Mesenchymal stem cell (in vitro differentiated cells and primary cell): ENCODE measurements around the gene GNAO1.

Experiments used
- DNase-seq: peaks from one replicate; pipeline ENCODE4 v3.0.0-alpha.2; 2013
- H2AFZ ChIP-seq: one replicate; pipeline ENCODE4 v1.6.1; 2013; ENCODE audit warnings: low read depth, mild to moderate bottlenecking, control low read depth, inconsistent platforms, low read length, moderate library complexity
- H2AK5ac ChIP-seq: 2 replicates; pipeline ENCODE4 v1.6.1; 2013; ENCODE audit warnings: low read length, moderate library complexity, mild to moderate bottlenecking, inconsistent platforms; ENCODE audit not compliant: severe bottlenecking
- H2BK120ac ChIP-seq: one replicate; pipeline ENCODE4 v1.6.1; 2013; ENCODE audit warnings: low read depth, mild to moderate bottlenecking, inconsistent platforms, low read length, moderate library complexity
- H2BK12ac ChIP-seq, 2 experiments: one replicate each; pipeline ENCODE4 v1.6.1; 2013; ENCODE audit warnings: inconsistent platforms in 2 of 2, low read length in 2 of 2, mild to moderate bottlenecking in 2 of 2, moderate library complexity in 2 of 2, control low read depth in 1 of 2
- H2BK15ac ChIP-seq: one replicate; pipeline ENCODE4 v1.6.1; 2013; ENCODE audit warnings: mild to moderate bottlenecking, low read depth, inconsistent platforms; ENCODE audit not compliant: poor library complexity, severe bottlenecking
- H2BK5ac ChIP-seq: 2 replicates; pipeline ENCODE4 v1.6.1; 2013; ENCODE audit warnings: low read depth, mild to moderate bottlenecking, low read length, control low read depth, inconsistent platforms; ENCODE audit not compliant: poor library complexity, severe bottlenecking
- H3K14ac ChIP-seq, 2 experiments: one replicate each; pipeline ENCODE4 v1.6.1; 2013; ENCODE audit warnings: inconsistent platforms in 2 of 2, low read length in 2 of 2, control low read depth in 1 of 2, mild to moderate bottlenecking in 1 of 2, moderate library complexity in 1 of 2
- H3K18ac ChIP-seq, 2 experiments: one replicate each; pipeline ENCODE4 v1.6.1; 2013; ENCODE audit warnings: inconsistent platforms in 2 of 2, low read length in 2 of 2, control low read depth in 1 of 2, low read depth in 1 of 2, mild to moderate bottlenecking in 1 of 2
- H3K23ac ChIP-seq, 2 experiments: one replicate each; pipeline ENCODE4 v1.6.1; 2013; ENCODE audit warnings: inconsistent platforms in 2 of 2, low read length in 2 of 2, mild to moderate bottlenecking in 2 of 2, moderate library complexity in 2 of 2, control low read depth in 1 of 2
- H3K27ac ChIP-seq: 2 replicates; pipeline ENCODE4 v1.5.1; 2013; ENCODE audit warnings: mild to moderate bottlenecking, moderate library complexity, low read length, control low read depth, inconsistent platforms; ENCODE audit not compliant: poor library complexity, severe bottlenecking
- H3K27me3 ChIP-seq, 2 experiments: 2 replicates each; pipeline versions ENCODE4 v1.6.1 to v1.7.0; 2013; ENCODE audit warnings: low read length in 2 of 2, mild to moderate bottlenecking in 2 of 2, moderate library complexity in 2 of 2, control low read depth in 1 of 2, inconsistent platforms in 1 of 2; ENCODE audit not compliant: control insufficient read depth in 1 of 2, insufficient read depth in 1 of 2
- H3K36me3 ChIP-seq, 2 experiments: 2 replicates each; pipeline versions ENCODE4 v1.6.1 to v1.7.0; 2013; ENCODE audit warnings: low read length in 2 of 2, control low read depth in 1 of 2, inconsistent platforms in 1 of 2, low read depth in 1 of 2, mild to moderate bottlenecking in 1 of 2; ENCODE audit not compliant: insufficient read depth in 2 of 2, control insufficient read depth in 1 of 2
- H3K4ac ChIP-seq, 2 experiments: one replicate each; pipeline ENCODE4 v1.6.1; 2013; ENCODE audit warnings: inconsistent platforms in 2 of 2, low read length in 2 of 2, mild to moderate bottlenecking in 2 of 2, moderate library complexity in 2 of 2, control low read depth in 1 of 2, low read depth in 1 of 2
- H3K4me1 ChIP-seq: 2 replicates; pipeline ENCODE4 v1.6.1; 2013; ENCODE audit warnings: low read depth, low read length, control low read depth; ENCODE audit not compliant: control insufficient read depth, insufficient read depth
- H3K4me2 ChIP-seq: 2 replicates; pipeline ENCODE4 v1.6.1; 2013; ENCODE audit warnings: low read length, mild to moderate bottlenecking, inconsistent platforms; ENCODE audit not compliant: poor library complexity, severe bottlenecking
- H3K4me3 ChIP-seq, 2 experiments: 2 replicates each; pipeline versions ENCODE4 v1.5.1 to v1.7.0; 2013; ENCODE audit warnings: low read length in 2 of 2, mild to moderate bottlenecking in 2 of 2, control low read depth in 1 of 2, low read depth in 1 of 2; ENCODE audit not compliant: insufficient read depth in 1 of 2
- H3K79me1 ChIP-seq: replicated peaks from 2 replicates; pipeline ENCODE4 v1.6.1; 2013; ENCODE audit warnings: mild to moderate bottlenecking, control low read depth, low read length, inconsistent platforms; ENCODE audit not compliant: poor library complexity, severe bottlenecking
- H3K9ac ChIP-seq: 2 replicates; pipeline ENCODE4 v1.7.0; 2013; ENCODE audit warnings: mild to moderate bottlenecking, low read length, moderate library complexity
- H3K9me3 ChIP-seq: 2 replicates; pipeline ENCODE4 v1.7.0; 2013; ENCODE audit warnings: mild to moderate bottlenecking, low read length; ENCODE audit not compliant: control insufficient read depth
- H4K8ac ChIP-seq: one replicate; pipeline ENCODE4 v1.6.1; 2013; ENCODE audit warnings: inconsistent platforms, mild to moderate bottlenecking, low read length, moderate library complexity
- H4K91ac ChIP-seq: one replicate; pipeline ENCODE4 v1.6.1; 2013; ENCODE audit warnings: mild to moderate bottlenecking, low read length, inconsistent platforms
- WGBS: methylation state at CpG from one replicate; pipeline ENCODE4 v1.1.7; 2013; ENCODE audit warnings: mixed read lengths; 5-methylcytosine and 5-hydroxymethylcytosine counted together

The GNAO1 gene

GRCh38 chr16:56222474-56222997, 31.2 kb downstream of the GNAO1 start:
- Histone ChIP-seq H3K4me3 (no peak overlapping the region), H3K14ac (no peak overlapping the region), H3K9me3 (no peaks in the 10 kb centered on the region), H3K18ac (no peak overlapping the region), H3K79me1 (no peaks in the 10 kb centered on the region), H3K23ac (no peak overlapping the region), H3K4me2 (no peak overlapping the region), H3K9ac (no peak overlapping the region), H3K27ac (no peak overlapping the region), H3K4me1 (no peaks in the 10 kb centered on the region), H2AFZ (no peak overlapping the region), H2BK5ac (no peak overlapping the region), H2BK12ac (no peak overlapping the region), H3K4ac (no peak overlapping the region), H2AK5ac (no peak overlapping the region), H2BK120ac (no peak overlapping the region), H4K8ac (no peak overlapping the region), H2BK15ac (no peak overlapping the region), H3K27me3 (peaks cover 15 to 24% of the 10 kb centered on the region in 2 experiments), H3K36me3 (no peaks in the 10 kb centered on the region), H4K91ac (no peak overlapping the region)
- no peak for DNase-seq
- WGBS = 40% methylated on average over 10 of the region's 10 CpGs

- Histone ChIP-seq H3K4ac (no peak overlapping the region), H2AFZ (no peak overlapping the region), H3K9me3 (no peaks in the 10 kb centered on the region), H3K4me2 (no peak overlapping the region), H3K27me3 (peaks cover 15 to 24% of the 10 kb centered on the region in 2 experiments), H3K18ac (no peak overlapping the region), H3K4me1 (no peaks in the 10 kb centered on the region), H3K9ac (no peak overlapping the region), H4K91ac (no peak overlapping the region), H3K79me1 (no peaks in the 10 kb centered on the region), H2BK15ac (no peak overlapping the region), H3K36me3 (peaks cover 0 to 3% of the 10 kb centered on the region in 2 experiments), H3K14ac (no peak overlapping the region), H3K23ac (no peak overlapping the region), H2AK5ac (no peak overlapping the region), H3K4me3 (no peak overlapping the region), H2BK12ac (no peak overlapping the region), H4K8ac (no peak overlapping the region), H3K27ac (no peak overlapping the region), H2BK5ac (no peak overlapping the region), H2BK120ac (no peak overlapping the region)
- no peak for DNase-seq
- WGBS = 67% methylated on average over 2 of the region's 2 CpGs
These were observed 33.9 kb downstream of the GNAO1 start for GRCh38 chr16:56225017-56225742.

- no peak overlapping the region for H3K18ac ChIP-seq
- H2BK12ac ChIP-seq = no peak overlapping the region
- no peak overlapping the region for H3K23ac ChIP-seq
- no peak overlapping the region for H4K8ac ChIP-seq
- H3K4me1 ChIP-seq = no peaks in the 10 kb centered on the region
- H2AFZ ChIP-seq = no peak overlapping the region
- no peak overlapping the region for H3K4me2 ChIP-seq
- no peak overlapping the region for H2BK5ac ChIP-seq
- no peaks in the 10 kb centered on the region for H3K9me3 ChIP-seq
- H4K91ac ChIP-seq = no peak overlapping the region
- 29% methylated on average over 1 of the region's 2 CpGs for WGBS
- H3K9ac ChIP-seq = no peak overlapping the region
- H3K36me3 ChIP-seq = peaks cover 0 to 3% of the 10 kb centered on the region in 2 experiments
- no peak overlapping the region for H3K4ac ChIP-seq
- no peaks in the 10 kb centered on the region for H3K79me1 ChIP-seq
- no peak for DNase-seq
- no peak overlapping the region for H2BK15ac ChIP-seq
- peaks cover 15 to 30% of the 10 kb centered on the region in 2 experiments for H3K27me3 ChIP-seq
- no peak overlapping the region for H2BK120ac ChIP-seq
- H3K14ac ChIP-seq = no peak overlapping the region
- H3K27ac ChIP-seq = no peak overlapping the region
- H2AK5ac ChIP-seq = no peak overlapping the region
- no peak overlapping the region for H3K4me3 ChIP-seq
These were observed 34.9 kb downstream of the GNAO1 start for GRCh38 chr16:56226187-56226586.

- H2BK120ac ChIP-seq = no peak overlapping the region
- H3K14ac ChIP-seq = no peak overlapping the region
- no peak overlapping the region for H3K27ac ChIP-seq
- H2BK5ac ChIP-seq = no peak overlapping the region
- no peak overlapping the region for H4K8ac ChIP-seq
- DNase-seq = no peak
- WGBS = 80% methylated on average over 9 of the region's 9 CpGs
- H3K9ac ChIP-seq = no peak overlapping the region
- H3K4me3 ChIP-seq = no peak overlapping the region
- no peak overlapping the region for H3K18ac ChIP-seq
- H2AK5ac ChIP-seq = no peak overlapping the region
- no peak overlapping the region for H3K23ac ChIP-seq
- H3K4me2 ChIP-seq = no peak overlapping the region
- H2BK12ac ChIP-seq = no peak overlapping the region
- no peaks in the 10 kb centered on the region for H3K79me1 ChIP-seq
- H3K4me1 ChIP-seq = no peaks in the 10 kb centered on the region
- no peak overlapping the region for H2AFZ ChIP-seq
- H3K4ac ChIP-seq = no peak overlapping the region
- H2BK15ac ChIP-seq = no peak overlapping the region
- peaks cover 15 to 30% of the 10 kb centered on the region in 2 experiments for H3K27me3 ChIP-seq
- no peaks in the 10 kb centered on the region for H3K9me3 ChIP-seq
- H3K36me3 ChIP-seq = peaks cover 0 to 3% of the 10 kb centered on the region in 2 experiments
- no peak overlapping the region for H4K91ac ChIP-seq
These were observed 35.7 kb downstream of the GNAO1 start for GRCh38 chr16:56226845-56227525.
